HG03457 (cell line): Measurements from ENCODE around the gene CREBBP.

Experiments used
- ATAC-seq: cut with Tn5 transposase; IDR thresholded peaks from one replicate; pipeline ENCODE4 v1.9.1; 2021; ENCODE audit warnings: moderate number of reproducible peaks; ENCODE audit not compliant: unreplicated experiment

CREBBP gene

GRCh38 chr16:3744018-3744417 is 136.5 kb downstream of the CREBBP start:
- ATAC-seq: no peak

- no peak for ATAC-seq
Measured at GRCh38 chr16:3740934-3741333, 139.6 kb downstream of the CREBBP start.

GRCh38 chr16:3740186-3740585 is 140.3 kb downstream of the CREBBP start:
- no peak for ATAC-seq

GRCh38 chr16:3739636-3740035 is 140.9 kb downstream of the CREBBP start:
- ATAC-seq: no peak

GRCh38 chr16:3738541-3738940 is 142.0 kb downstream of the CREBBP start:
- ATAC-seq: no peak

GRCh38 chr16:3738128-3738527 is 142.4 kb downstream of the CREBBP start:
- ATAC-seq: no peak

GRCh38 chr16:3737181-3737580 is 143.3 kb downstream of the CREBBP start:
- no peak for ATAC-seq

GRCh38 chr16:3736116-3736515 is 144.4 kb downstream of the CREBBP start:
- no peak for ATAC-seq

GRCh38 chr16:3735541-3735940 is 145.0 kb downstream of the CREBBP start:
- ATAC-seq: no peak

- ATAC-seq: no peak
Measured at GRCh38 chr16:3734758-3735221, 145.7 kb downstream of the CREBBP start.

- ATAC-seq: no peak
Measured at GRCh38 chr16:3734084-3734757, 146.3 kb downstream of the CREBBP start.

- ATAC-seq: no peak
Measured at GRCh38 chr16:3732171-3732570, 148.3 kb downstream of the CREBBP start.

- ATAC-seq: no peak
Measured at GRCh38 chr16:3731126-3731935, 149.2 kb downstream of the CREBBP start.

- ATAC-seq: no peak
Measured at GRCh38 chr16:3730161-3731125, 150.1 kb downstream of the CREBBP start.

- no peak for ATAC-seq
Measured at GRCh38 chr16:3729161-3730112, 151.1 kb downstream of the CREBBP start.

GRCh38 chr16:3728424-3729160 is 151.9 kb downstream of the CREBBP start:
- ATAC-seq: no peak

- no peak for ATAC-seq
Measured at GRCh38 chr16:3727806-3728381, 152.6 kb downstream of the CREBBP start.

- no peak for ATAC-seq
Measured at GRCh38 chr16:3726021-3726687, 154.4 kb downstream of the CREBBP start.
